ENCODE measurements around the gene TNKS1BP1.
"Not testable (repeated sequence)": the region's sequence is repeated elsewhere in the genome, so short reads cannot be mapped to it uniquely, and the experiment has no call there.

TNKS1BP1 gene

DNA sequence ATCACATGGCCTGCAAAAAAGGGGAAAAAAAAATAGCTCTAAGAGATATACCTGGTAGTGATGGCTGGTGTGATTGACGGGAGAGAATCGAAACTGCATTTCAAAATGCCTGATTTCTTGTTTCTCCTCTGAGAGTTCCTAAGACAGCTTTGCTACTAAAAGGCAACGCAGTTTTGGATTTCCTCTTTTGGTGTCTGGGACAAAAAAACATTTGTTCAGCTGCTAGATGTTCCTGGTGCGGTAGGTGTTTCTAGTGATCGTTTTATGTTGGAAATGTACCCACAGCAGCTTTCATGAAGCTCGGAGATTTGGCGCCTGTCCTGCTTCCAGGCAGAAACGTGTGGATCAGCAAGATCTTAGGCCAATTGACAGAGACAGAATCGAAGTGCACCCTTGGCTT lies 31.5 kb upstream of the TNKS1BP1 start:
- DNase-seq (ENCODE audit: low read depth, low spot score), result no peak

DNA sequence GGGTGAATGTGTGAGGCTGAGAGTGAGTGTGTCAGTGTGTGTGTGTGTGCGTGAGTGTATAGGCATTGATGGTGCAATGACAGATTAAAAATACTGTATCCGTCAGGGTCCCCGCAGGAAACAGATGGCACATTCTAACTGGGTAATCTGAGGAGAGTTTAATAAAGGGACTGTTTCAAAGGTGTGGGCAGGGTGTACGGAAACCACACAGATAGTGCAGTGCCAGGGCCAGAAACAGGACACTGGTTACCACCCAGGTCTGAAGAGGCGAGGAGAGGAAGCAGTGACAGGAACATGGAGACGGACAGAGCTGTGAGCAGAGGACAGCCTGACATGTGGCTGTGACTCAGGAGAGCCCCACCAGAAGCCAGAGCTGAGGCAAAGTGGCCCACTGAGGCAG lies 29.9 kb upstream of the TNKS1BP1 start:
- no peak for DNase-seq (ENCODE audit: low read depth, low spot score)

DNA sequence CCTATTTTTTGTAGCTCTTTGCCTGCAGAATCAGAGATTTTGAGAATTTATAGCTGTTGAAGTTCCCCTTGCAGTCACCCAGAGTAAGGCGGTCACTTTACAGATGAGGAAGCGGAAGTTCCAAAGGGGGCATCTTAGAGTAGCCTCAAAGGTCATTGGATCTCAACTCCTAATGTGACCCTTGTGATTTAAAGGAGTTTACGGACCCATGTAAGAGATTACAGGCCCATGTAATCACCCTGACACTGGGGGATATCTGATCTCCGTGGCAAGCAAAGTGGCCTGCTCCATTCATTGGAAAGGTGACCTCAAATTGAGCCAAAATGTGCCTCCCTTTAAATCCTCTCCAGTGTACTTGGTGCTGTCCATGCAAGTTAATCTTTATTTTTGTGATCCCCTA lies 29.1 kb upstream of the TNKS1BP1 start:
- DNase-seq (ENCODE audit: low read depth, low spot score), result no peak

DNA sequence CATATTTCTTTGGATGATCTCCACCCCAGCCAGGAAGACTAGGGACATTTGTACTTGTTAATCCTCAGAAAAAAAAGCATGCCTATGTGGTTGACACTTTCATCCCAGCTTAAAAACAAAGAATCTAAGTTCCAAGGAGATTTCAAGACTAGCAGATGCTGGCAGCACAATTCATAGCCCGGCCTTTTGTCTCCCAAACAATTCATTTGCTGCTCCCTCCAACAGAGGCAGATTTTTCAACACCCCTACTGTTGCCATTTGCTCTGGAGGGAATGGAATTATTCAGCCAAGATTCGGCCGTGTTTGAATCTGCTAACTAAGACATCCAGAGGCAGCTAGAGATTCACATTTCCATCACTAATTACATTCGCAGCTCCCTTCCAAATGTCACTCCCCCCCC lies 28.7 kb upstream of the TNKS1BP1 start:
- DNase-seq (ENCODE audit: low read depth, low spot score), result no peak

DNA sequence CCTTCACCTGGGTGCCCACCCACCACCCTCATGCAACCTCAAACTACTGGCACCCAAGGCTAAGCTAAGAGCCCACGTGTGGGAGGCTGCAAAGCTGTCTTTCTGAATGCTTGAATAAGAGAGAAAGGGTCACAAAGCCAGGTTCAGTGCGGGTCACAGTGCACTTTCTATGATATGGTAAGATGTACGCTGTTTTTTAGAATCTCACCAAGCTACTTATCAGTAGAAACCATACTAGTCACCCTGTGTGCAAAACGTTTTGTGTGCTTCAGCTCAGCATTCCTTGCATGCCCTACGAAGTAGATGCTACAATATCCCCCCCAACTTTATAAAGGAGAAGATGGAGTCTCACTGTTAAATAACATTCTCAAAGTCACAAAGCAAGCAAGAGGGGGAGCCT lies 28.3 kb upstream of the TNKS1BP1 start:
- DNase-seq (ENCODE audit: low read depth, low spot score), result no peak

DNA sequence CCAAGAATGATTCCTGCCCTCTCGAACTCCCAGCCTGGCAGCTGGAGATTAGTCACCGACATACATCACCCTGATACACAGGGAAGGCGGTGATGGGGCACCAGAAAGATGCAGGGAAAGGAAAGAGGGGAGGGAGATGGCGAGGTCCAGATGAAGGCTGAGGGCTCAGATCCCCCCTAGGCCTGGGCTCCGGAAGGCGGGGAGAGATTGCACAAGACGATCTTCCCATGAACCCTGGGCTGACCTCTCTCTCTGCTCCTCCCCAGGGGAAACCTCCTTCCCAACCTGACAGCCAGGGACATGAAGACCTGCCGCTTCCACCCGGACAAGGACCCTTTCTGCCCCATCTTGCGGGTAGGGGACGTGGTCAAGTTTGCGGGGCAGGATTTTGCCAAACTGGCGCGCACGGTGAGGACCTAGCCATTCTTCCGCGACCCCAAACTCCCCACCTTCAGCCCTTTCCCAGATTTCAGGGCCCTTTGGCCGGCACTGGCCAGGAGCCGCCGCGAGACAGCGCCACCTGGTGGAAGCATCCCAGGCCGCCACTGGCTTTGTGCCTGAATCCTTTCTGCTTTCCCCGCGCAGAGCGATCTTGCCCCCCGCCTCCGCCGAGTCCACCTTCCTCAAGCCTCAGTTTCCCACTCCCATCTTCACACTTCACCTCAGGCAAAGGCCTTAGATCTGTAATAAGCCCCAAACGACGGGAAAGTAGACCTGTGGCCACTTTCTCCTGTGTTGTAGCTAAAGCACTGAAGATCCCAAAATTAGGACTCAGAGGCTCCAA lies 24.9 kb upstream of the TNKS1BP1 start:
- DNase-seq (ENCODE audit: low read depth, low spot score), result peak; percentile 11

DNA sequence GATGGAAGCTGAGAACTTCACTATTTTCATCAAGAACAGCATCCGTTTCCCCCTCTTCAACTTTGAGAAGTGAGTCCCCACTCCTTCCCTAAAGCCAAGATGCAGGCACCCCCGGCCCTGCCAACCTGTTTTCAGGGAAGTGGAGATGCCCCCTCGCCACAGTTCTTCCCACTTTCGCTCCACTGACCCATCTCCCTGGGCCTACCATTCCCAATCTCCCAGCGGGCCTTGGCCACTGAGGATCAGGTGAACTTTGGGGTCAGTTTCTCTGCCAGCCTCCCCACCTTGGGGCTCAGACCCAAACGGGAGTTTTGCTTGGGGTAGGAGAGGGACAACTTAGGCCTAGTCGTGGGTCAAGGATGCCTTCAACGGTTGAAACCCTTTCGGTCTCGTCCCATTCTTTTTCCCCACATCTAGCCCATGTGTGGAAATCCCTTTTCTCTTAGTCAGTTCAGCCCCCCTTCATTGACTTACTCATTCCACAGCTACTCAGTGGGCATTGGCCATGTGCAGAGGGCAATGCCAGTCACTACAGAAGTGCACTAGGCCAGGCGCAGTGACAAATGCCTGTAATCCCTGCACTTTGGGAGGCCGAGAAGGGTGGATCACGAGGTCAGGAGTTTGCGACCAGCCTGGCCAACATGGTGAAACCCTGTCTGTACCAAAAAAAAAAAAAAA lies 24.0 kb upstream of the TNKS1BP1 start:
- no peak for DNase-seq (ENCODE audit: low read depth, low spot score)

DNA sequence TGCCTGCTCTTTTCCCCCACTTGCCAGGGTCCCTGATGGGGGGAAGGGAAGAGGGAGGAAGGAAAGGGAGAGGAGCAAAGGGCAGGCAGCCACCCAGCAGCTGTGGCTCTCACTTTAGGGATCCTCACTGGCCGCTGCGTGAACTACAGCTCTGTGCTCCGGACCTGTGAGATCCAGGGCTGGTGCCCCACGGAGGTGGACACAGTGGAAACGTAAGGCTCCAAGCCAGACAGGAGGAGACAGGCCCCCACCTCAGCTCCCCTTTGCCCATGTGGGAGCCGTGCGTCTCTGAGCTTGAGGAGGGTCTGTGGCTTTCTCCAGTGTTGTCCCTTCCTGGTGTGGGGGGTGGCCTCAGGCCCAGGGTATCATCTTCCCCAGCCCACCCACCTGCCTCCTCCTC lies 23.3 kb upstream of the TNKS1BP1 start:
- DNase-seq (ENCODE audit: low read depth, low spot score), result no peak

DNA sequence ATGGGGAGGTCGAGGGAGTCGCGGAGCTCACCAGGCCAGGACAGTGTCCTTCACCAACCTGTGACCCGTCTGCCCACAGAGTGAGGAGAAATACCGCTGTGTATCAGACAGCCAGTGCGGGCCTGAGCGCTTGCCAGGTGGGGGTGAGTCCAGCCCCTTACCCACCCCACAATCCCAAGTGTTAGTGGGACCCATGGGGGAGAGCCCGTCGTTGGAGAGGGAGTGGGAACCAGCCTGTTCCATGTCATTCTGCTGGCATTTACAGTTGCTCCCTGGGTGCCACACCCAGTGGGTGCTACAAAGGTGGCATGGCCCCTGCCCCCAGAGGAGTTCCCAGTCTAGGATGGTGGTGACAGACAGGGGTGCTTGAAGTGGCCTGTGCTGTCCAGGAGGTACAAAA lies 22.6 kb upstream of the TNKS1BP1 start:
- DNase-seq (ENCODE audit: low read depth, low spot score), result no peak

DNA sequence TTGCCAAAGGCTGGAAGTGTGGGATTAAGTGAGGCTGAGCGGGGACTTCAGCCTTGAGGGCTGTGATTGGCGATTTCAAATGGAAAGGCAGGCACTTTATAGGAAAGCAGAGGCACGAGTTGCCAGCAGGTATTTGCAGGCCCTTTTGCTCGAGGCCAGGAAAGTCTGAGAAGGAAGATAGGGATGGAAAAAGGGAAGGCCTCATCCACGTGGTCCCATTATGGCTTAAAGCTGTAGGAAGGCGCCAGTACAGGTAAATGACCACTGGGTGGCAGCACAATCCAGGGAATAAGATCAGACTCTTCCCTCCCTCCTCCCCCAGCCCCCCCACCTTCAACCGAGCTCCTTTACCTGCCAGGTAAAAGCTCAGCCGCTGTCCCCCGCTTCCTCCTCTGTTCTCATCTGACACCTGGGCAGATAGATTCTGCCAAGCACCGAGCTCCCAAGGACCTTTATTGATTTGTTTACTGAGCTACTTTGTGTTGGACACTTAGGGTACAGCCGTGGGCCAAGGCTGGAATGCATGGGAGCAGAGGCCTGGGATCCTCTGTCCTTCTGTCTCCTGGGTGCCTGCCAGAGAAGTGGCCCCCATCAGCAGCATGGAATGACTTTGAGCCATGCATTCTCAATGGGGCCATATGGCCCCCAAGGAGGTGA lies 20.9 kb upstream of the TNKS1BP1 start:
- peak; percentile 48 for DNase-seq (ENCODE audit: low read depth, low spot score)

DNA sequence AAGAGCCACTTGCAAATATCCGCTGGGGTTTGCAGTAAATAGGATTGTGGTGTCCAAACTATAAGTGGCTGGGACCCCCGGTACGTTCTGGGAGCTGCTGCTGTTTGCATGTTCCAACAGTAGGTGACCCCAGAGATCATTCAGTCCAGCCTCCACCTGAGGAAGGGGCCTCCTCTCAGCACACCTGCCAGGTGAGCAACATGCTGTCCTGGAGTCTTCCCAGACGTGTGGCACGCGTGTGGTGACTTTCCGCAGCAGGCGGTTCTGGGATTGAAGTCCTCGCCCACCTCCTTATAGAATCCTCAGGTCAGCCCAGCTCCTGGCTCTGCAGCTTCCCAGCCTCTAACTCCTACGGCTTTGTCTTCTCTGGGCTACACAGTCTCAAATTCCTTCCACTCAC lies 20.1 kb upstream of the TNKS1BP1 start:
- no peak for DNase-seq (ENCODE audit: low read depth, low spot score)

DNA sequence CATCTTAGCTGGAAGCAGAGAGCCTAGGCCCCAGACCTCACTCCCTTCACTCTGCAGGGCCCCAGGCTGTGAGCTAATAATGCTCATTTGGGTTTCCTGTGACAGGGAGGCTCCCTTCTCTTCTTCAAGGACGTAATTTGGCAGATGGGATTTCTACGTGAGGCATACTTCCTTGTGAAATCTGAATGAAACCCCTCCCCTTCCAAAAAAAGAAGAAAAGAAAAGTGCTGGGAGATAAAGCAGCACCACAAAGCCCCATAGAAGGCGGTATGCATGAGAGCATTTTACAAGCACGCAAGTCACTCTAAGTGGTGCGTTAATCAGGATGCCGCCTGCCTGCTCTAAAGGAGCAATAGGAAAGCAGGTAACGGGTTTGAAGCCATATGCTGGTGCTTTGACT lies 19.1 kb upstream of the TNKS1BP1 start:
- no peak for DNase-seq (ENCODE audit: low read depth, low spot score)

DNA sequence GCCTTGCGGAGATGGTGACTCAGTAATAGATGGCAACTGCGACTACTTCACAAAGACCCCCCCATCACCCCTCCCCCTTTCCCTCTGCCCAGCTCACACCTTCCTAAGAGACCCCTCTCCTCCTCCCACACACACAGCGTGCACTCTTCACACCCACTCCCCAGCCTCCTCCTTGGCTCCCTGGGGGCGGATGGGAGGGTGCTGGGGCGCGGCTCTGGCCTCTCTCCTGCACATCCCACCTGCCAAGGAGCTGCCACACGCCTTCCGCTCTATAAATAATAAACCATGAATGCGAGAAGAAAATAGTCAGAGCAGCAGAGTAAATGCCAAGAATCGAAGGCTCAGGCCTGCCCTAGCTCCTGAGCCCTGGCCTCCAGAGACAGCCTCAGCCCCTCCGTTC lies 17.9 kb upstream of the TNKS1BP1 start:
- DNase-seq (ENCODE audit: low read depth, low spot score), result no peak

DNA sequence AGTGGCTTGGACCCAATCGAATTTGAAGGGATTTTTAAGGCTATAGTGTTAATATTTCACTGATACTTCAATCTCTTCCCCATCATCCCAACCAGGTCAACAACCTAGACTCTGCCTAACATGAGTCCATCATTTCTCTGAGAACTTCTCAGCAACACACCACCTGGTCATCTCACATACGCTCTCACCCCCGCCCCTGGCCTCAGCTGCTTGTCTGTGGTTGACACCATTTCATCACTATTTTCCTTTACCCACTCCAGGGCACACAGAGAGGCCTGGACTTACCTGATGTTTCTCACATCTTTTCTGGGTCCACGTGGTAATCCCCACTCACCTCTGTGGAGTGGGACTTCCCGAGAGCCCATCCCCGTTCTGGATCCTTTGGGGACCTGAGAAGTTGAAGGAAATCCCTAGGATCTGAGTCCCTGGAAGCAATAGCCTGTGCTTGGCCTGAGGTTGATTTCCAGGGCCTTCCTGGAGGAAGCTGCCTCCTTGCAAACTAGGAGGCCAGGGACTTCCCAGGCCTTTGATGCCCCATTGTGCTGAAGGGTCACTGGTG lies 16.6 kb upstream of the TNKS1BP1 start:
- DNase-seq (ENCODE audit: low read depth, low spot score), result no peak

DNA sequence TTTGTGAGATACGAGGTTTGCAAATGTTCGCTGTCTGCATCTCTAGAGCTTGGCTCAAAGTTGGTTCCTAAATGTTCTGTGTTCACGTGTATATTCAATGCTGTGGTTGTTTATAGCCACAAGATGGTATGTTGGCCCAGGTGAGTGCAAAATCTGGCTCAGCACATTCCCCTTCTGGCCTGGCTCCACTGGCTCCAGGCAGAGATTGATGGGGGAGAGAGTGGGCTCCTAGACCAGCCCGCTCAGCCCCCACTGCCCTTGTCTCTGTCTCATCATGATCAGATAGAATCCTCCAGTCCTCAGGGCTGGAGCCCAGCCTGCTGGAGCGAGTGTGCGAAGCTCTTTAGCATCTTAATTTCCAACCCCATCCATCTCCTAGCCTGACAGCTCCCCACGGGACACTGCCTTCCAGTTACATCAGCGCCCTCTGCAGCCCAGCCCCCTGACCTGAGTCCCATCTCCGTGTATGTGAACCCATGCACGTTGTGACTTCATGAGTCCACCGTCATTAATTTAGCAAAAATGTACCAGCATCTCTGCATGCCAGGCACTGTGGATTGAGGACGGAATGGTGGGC lies 15.4 kb upstream of the TNKS1BP1 start:
- no peak for DNase-seq (ENCODE audit: low read depth, low spot score)

DNA sequence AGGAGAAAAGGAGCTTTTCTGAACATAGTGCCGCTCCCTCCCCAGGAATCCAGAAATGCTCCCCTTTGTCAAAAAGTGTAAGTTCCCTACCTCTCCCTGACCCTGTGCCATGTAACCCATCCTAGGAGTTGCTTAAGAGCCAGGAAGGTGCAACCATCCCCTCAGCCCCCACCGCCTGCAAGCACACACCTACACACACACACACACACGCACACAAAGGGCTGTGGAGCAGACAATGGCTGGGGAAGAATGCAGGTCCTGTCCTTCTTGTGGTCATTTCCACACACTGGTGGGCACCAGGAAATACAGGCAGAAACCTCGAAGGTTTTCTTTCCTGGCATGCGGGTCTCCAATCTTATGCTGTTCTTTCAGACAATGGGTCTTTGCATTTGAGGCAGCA lies 14.6 kb upstream of the TNKS1BP1 start:
- DNase-seq (ENCODE audit: low read depth, low spot score), result no peak

DNA sequence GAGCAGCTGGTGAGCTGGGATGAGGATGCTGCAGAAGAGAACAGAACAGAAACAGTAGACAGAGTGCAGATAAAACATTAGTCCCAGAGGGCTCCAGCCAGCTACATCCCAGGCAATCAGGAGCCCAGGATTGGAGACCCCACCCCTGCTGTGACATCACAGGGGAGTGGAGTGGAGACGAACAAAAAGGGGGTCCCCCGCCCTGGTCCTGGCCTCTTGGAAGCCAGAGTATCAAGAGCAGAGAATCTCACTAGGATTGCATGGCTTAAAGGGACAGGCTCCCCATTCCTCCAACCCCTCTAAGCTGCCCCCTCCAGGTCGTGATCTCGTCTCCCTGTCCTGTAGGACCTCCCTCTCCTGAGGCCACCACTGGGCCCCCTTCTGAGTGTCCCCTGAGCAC lies 13.4 kb upstream of the TNKS1BP1 start, which contains the start of gene P2RX3:
TSS of gene P2RX3 (plus strand) at position 211 of the 400 bp plus-strand sequence. CDS start 199 bp downstream, outside the sequence.
- no peak for DNase-seq (ENCODE audit: low read depth, low spot score)

DNA sequence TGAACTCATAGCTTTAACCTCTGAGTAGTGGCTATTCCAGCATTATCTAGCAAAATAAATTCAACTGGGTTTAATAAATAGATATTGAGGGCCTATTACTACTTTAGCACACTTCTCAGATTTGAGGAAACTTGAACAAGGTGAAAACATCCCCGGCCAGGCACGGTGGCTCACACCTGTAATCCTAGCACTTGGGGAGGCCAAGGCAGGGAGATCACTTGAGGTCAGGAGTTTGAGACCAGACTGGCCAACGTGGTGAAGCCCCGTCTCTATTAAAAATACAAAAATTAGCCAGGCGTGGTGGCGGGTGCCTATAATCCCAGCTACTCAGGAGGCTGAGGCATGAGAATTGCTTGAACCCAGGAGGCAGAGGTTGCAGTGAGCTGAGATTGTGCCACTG lies 12.1 kb upstream of the TNKS1BP1 start:
- not testable (repeated sequence) for DNase-seq (ENCODE audit: low read depth, low spot score)

DNA sequence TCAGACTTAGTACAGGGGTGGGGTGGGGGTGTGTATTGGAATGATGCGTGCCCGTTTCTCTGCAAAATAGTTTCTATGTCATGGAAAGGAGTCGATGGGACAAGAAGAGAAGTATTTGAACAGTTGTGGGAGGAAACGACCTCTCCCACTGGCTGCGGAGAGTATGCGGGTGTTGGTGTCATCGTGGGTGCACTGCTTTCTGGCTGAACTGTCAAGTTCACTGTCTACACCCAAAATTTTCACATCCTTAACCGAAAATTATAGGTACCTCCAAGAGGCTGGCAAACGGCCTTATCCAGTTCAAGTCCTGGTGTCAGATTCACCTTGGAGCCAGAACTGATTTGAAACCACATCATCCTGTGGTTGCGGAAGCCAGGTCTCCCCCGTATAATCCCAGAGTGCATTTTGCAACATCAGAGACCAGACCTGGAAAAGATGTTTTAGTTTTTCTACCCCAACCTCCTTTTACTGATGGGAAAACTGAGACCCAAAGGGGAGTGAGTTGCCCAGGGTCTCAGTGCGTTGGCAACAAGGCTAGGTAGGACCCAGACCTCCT lies 11.4 kb upstream of the TNKS1BP1 start:
- no peak for DNase-seq (ENCODE audit: low read depth, low spot score)

DNA sequence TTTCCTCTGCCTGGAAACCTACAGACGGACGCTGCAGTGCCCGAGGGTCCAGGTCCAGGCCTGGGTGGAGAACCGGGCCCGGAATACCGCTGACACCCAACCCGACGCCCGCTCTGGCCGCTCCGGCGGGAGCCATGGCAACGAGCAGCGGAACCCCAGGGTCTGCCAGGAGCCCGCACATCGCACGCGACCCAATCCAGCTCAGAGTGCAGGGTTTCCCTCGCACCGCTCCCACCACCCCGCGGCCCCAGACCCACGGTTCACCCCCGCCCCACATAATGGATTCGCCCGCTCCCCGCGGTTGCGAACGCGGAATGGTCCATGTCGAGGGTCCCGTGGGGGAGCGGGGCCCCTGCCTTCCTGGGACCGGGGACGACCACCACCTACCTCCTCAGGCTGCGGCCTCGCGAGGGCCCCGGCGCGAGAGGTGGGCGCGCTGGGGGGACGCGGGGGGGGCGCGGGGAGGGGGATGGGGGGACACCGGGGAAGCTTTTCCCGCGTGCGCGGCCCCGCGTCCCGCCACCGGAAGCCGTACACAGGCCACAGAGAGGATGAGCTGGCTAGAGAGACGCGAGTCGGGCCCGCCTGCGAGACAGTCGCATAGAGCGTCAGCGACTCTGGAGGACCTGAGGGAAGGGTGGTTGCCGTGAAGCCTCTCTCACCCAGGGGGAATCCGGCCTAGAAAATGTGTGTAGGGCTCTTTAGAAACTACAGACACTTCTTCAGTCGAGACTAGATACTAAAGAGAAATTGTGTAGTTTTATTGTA lies 10.8 kb upstream of the TNKS1BP1 start, which contains the start of gene SSRP1:
TSS of gene SSRP1 (minus strand) at position 550 of the 768 bp plus-strand sequence. CDS start 771 bp downstream, outside the sequence.
- peak; percentile 76 for DNase-seq (ENCODE audit: low read depth, low spot score)

DNA sequence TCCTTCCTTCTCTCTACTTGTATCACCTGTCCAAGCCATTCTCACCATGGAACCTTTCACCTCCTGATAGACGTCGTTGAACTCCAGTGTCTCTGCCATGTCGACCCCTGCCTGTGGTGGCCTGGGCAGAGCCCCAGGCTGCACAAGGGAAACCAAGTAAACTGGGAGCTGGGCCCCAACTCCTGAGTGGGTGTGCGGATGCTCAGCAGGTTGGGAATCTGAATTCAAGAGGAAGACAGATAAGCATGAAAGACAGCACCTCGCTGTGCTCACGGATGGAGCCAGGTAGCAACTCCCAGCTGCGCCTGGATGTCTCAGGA lies 10.2 kb upstream of the TNKS1BP1 start:
- no peak for DNase-seq (ENCODE audit: low read depth, low spot score)

Measured in activated naive CD8-positive, alpha-beta T cell treated with anti-CD3 and anti-CD28 coated beads, Interleukin-2, amount 50 U/mL, for 16 hours (primary cell).